GM10248 (cell line): Measurements from ENCODE around the gene SEC24C.

ENCODE experiments used
- CTCF ChIA-PET: fragments of 300-600 bp; sonication (Branson Sonifier 250); formaldehyde crosslinking; extraction: SDS; loops from one replicate; lab custom pipeline; 2021; ENCODE audit warnings: antibody characterized with exemption; lab: Yijun Ruan, JAX
- POLR2A ChIA-PET: fragments of 350-650 bp; sonication (Branson Sonifier 250); formaldehyde crosslinking; extraction: SDS; loops from one replicate; lab custom pipeline; 2020; ENCODE audit warnings: antibody characterized with exemption; lab: Yijun Ruan, JAX
- DNase-seq: peaks from one replicate; pipeline ENCODE4 v3.0.0; 2012; ENCODE audit errors: extremely low spot score
- CTCF ChIP-seq: IDR thresholded peaks from 2 replicates; pipeline ENCODE4 v1.5.1; 2012; ENCODE audit warnings: mild to moderate bottlenecking, low read depth; ENCODE audit errors: extremely low read depth, missing control alignments, control extremely low read depth

SEC24C gene

GRCh38 chr10:73814896-73815718 is 70.9 kb downstream of the SEC24C start:
- ChIA-PET CTCF (interaction anchor here (0.7 to 4.2 kb wide), 11 partner anchors 10 to 126 kb away, joined by 3 to 23 read pairs (median 3); no protein-coding TSS in a partner anchor), POLR2A (interaction anchor here (0.6 kb wide), 1 partner anchor 11 kb away, joined by 3 read pairs; no protein-coding TSS in a partner anchor)
- no peak for TF ChIP-seq CTCF
- DNase-seq = no peak

GRCh38 chr10:73815719-73816030 is 71.5 kb downstream of the SEC24C start:
- CTCF ChIA-PET = interaction anchor here (1.2 to 4.2 kb wide), 6 partner anchors 9 to 126 kb away, joined by 3 to 23 read pairs (median 4); no protein-coding TSS in a partner anchor
- TF ChIP-seq CTCF = no peak
- POLR2A ChIA-PET = interaction anchor here (0.6 to 1.0 kb wide), 2 partner anchors 11 to 71 kb away, joined by 3 read pairs; no protein-coding TSS in a partner anchor
- no peak for DNase-seq

- DNase-seq = no peak
- POLR2A ChIA-PET = no interaction called here
- CTCF ChIA-PET = interaction anchor here (1.1 to 4.2 kb wide), 4 partner anchors 8 to 45 kb away, joined by 3 to 23 read pairs (median 3); a partner anchor contains a TSS
- TF ChIP-seq CTCF = no peak
Observed at GRCh38 chr10:73816917-73817729, 73.0 kb downstream of the SEC24C start.

GRCh38 chr10:73817826-73818225 is 73.7 kb downstream of the SEC24C start:
- POLR2A ChIA-PET = no interaction called here
- CTCF ChIA-PET = interaction anchor here (1.1 kb wide), 1 partner anchor 13 kb away, joined by 3 read pairs; no protein-coding TSS in a partner anchor
- no peak for TF ChIP-seq CTCF
- no peak for DNase-seq

- TF ChIP-seq CTCF = no peak
- ChIA-PET CTCF (interaction anchor here (1.1 to 2.1 kb wide), 2 partner anchors 12 kb away, joined by 3 to 7 read pairs; no protein-coding TSS in a partner anchor), POLR2A (no interaction called here)
Observed at GRCh38 chr10:73818402-73818801, 74.2 kb downstream of the SEC24C start.

GRCh38 chr10:73819081-73819480 is 74.9 kb downstream of the SEC24C start:
- TF ChIP-seq CTCF = no peak
- DNase-seq = no peak
- CTCF ChIA-PET = interaction anchor here (1.0 to 2.1 kb wide), 4 partner anchors 9 to 29 kb away, joined by 3 to 7 read pairs (median 3); no protein-coding TSS in a partner anchor
- POLR2A ChIA-PET = no interaction called here

More at GRCh38 chr10:73818402-73818801, 74.2 kb downstream of the SEC24C start:
- DNase-seq = no peak
